ENCODE measurements around the gene PPP1CA.

The PPP1CA gene

DNA sequence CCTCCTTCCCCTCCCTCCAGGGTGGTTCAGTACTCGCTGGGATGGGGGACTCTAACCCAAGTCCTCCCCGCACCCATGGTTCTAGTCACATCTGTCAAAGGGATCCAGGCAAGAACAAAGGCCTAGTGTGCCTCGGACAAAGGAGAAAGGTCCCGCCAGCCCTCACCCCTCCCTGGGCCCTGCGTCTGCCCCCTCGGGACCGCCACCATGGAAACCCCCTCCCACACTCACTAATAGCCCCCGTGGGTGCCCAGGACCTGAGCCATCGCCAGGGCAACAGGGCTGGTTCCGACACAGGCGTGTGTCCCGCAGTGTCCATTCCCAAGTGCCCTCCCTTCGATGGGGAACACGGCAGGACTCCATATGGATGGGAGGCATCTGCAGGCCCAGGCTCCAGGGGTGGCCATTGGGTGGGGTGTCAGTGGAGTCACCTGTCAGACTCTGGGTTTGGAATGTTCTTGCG lies 8.7 kb upstream of the PPP1CA start:
- H3K4me2 ChIP-seq: no peak overlapping the region
- TF ChIP-seq, protein P1, sequence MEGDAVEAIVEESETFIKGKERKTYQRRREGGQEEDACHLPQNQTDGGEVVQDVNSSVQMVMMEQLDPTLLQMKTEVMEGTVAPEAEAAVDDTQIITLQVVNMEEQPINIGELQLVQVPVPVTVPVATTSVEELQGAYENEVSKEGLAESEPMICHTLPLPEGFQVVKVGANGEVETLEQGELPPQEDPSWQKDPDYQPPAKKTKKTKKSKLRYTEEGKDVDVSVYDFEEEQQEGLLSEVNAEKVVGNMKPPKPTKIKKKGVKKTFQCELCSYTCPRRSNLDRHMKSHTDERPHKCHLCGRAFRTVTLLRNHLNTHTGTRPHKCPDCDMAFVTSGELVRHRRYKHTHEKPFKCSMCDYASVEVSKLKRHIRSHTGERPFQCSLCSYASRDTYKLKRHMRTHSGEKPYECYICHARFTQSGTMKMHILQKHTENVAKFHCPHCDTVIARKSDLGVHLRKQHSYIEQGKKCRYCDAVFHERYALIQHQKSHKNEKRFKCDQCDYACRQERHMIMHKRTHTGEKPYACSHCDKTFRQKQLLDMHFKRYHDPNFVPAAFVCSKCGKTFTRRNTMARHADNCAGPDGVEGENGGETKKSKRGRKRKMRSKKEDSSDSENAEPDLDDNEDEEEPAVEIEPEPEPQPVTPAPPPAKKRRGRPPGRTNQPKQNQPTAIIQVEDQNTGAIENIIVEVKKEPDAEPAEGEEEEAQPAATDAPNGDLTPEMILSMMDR (conservative IDR thresholded peaks at IDR 0.05; ENCODE audit: low read depth, low read length): no peak
- H3K36me3 ChIP-seq (ENCODE audit: insufficient read depth): no peaks in the 10 kb centered on the region
- peaks cover 16% of the 10 kb centered on the region; the same call in 1 of the 2 replicates for H3K27me3 ChIP-seq (ENCODE audit: insufficient read depth, low read depth)
- H3K4me1 ChIP-seq (ENCODE audit: low read depth, poor library complexity, severe bottlenecking): no peaks in the 10 kb centered on the region
- H3K27ac ChIP-seq: no peak overlapping the region
- H2AFZ ChIP-seq (ENCODE audit: low read depth): no peak overlapping the region
- no peaks in the 10 kb centered on the region for H4K20me1 ChIP-seq (ENCODE audit: insufficient read depth)
- no peak overlapping the region for H3K4me3 ChIP-seq (IDR thresholded peaks at IDR 0.05; ENCODE audit: insufficient read depth, low read depth, low read length)
- H3K79me2 ChIP-seq (ENCODE audit: insufficient read depth, low read depth): no peaks in the 10 kb centered on the region
- H3K9ac ChIP-seq: no peak overlapping the region

DNA sequence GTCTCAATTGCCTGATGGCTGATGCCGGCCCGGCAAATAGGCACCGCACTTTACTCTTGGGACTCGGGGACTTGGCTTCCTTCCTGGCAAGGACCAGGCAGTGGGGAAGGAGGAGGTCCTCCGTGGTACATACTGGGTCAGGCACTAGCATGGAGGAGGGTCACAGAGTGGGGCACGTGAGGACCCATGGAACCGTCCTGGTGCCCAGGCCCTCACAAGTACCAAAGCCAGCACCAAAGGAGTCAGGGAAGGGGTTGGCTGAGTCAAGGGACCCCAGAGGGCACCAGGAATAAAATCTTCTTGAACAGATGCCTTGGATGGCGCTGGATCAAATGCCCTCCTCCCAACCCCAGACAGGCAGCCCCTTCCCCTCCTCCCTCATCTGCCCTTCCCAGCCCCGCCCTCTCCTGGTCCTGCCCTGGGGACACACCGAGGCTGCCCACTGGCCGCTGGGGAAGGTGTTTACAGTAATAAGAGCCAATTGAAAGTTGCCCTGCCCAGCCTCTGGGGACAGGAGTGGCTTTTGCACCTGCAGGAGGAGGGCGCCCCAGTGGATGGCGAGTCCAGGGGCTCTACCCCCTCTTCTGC lies 8.2 kb upstream of the PPP1CA start:
- Histone ChIP-seq H3K9ac (no peak overlapping the region), H2AFZ (ENCODE audit: low read depth) (no peak overlapping the region), H3K36me3 (ENCODE audit: insufficient read depth) (no peaks in the 10 kb centered on the region), H3K4me3 (IDR thresholded peaks at IDR 0.05; ENCODE audit: insufficient read depth, low read depth, low read length) (no peak overlapping the region), H3K4me1 (ENCODE audit: low read depth, poor library complexity, severe bottlenecking) (no peaks in the 10 kb centered on the region), H3K4me2 (no peak overlapping the region), H3K79me2 (ENCODE audit: insufficient read depth, low read depth) (no peaks in the 10 kb centered on the region), H3K27me3 (ENCODE audit: insufficient read depth, low read depth) (peaks cover 14% of the 10 kb centered on the region; the same call in 1 of the 2 replicates), H4K20me1 (ENCODE audit: insufficient read depth) (no peaks in the 10 kb centered on the region), H3K27ac (no peak overlapping the region)
- TF ChIP-seq, protein P1 (conservative IDR thresholded peaks at IDR 0.05; ENCODE audit: low read depth, low read length): no peak

DNA sequence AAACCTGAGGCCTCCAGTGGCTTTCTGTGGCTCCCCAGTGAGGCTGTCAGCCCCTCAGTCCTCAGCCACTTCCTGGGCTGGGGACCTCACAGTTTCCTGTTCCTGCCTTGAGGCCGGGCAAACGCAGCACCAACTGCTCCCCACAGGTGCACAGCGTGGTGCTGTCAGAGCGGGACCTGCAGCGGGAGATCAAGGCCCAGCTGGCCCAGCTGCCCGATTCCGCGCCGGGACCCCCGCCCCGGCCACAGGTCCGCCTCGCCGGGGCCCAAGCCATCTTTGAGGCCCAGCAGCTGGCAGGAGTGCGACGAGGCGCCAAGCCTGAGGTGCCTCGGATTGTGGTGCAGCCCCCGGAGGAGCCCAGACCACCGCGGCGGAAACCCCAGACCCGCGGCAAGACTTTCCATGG lies 7.6 kb upstream of the PPP1CA start:
- Histone ChIP-seq H3K27ac (no peak overlapping the region), H3K27me3 (ENCODE audit: insufficient read depth, low read depth) (peaks cover 12% of the 10 kb centered on the region; the same call in 1 of the 2 replicates), H2AFZ (ENCODE audit: low read depth) (no peak overlapping the region), H4K20me1 (ENCODE audit: insufficient read depth) (no peaks in the 10 kb centered on the region), H3K4me3 (IDR thresholded peaks at IDR 0.05; ENCODE audit: insufficient read depth, low read depth, low read length) (no peak overlapping the region), H3K36me3 (ENCODE audit: insufficient read depth) (no peaks in the 10 kb centered on the region), H3K9ac (no peak overlapping the region), H3K79me2 (ENCODE audit: insufficient read depth, low read depth) (no peaks in the 10 kb centered on the region), H3K4me2 (no peak overlapping the region), H3K4me1 (ENCODE audit: low read depth, poor library complexity, severe bottlenecking) (no peaks in the 10 kb centered on the region)
- TF ChIP-seq, protein P1 (conservative IDR thresholded peaks at IDR 0.05; ENCODE audit: low read depth, low read length): no peak

DNA sequence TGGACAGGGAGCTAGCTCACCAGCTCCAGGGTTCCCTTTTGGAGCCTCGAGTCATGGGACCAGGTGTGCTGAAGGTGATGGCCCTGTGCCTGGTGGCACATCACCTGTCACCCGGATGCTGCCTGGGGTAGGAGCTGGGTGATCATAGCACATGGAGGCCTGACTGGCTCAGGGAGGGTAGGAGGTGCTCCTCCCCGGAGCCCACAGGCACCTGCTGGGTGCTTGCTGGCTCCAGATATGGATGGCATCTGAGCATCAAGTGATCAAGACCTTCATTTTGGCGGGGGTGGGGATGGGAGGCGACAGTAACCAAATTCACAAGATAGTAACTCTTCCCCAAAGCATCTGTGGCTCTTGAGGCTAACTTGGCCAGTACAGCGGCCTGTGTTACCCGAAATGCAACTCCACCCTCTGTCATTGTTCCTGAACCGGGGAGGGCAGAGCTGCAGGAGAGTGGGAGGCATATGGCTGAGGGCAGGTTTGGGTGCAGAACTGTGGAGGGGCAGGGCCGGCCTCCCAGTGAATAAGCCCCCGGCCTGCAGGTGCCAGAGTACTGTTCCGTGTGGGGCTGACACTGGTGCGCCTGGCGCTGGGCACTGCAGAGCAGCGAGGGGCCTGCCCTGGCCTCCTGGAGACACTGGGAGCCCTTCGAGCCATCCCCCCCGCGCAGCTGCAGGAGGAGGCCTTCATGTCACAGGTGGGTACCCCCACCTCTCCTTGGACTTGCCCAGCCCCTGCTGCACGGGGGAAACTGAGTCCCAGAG lies 7.0 kb upstream of the PPP1CA start:
- H3K4me3 ChIP-seq (IDR thresholded peaks at IDR 0.05; ENCODE audit: insufficient read depth, low read depth, low read length): no peak overlapping the region
- no peaks in the 10 kb centered on the region for H4K20me1 ChIP-seq (ENCODE audit: insufficient read depth)
- H3K4me1 ChIP-seq (ENCODE audit: low read depth, poor library complexity, severe bottlenecking): no peaks in the 10 kb centered on the region
- H2AFZ ChIP-seq (ENCODE audit: low read depth): no peak overlapping the region
- no peak overlapping the region for H3K4me2 ChIP-seq
- no peak overlapping the region for H3K27ac ChIP-seq
- H3K9ac ChIP-seq: no peak overlapping the region
- H3K36me3 ChIP-seq (ENCODE audit: insufficient read depth): no peaks in the 10 kb centered on the region
- H3K27me3 ChIP-seq (ENCODE audit: insufficient read depth, low read depth): peaks cover 10% of the 10 kb centered on the region; the same call in 1 of the 2 replicates
- TF ChIP-seq, protein P1 (conservative IDR thresholded peaks at IDR 0.05; ENCODE audit: low read depth, low read length): no peak
- H3K79me2 ChIP-seq (ENCODE audit: insufficient read depth, low read depth): no peaks in the 10 kb centered on the region
